BE2C (cell line): ENCODE measurements around the gene LRBA.

Source experiments
- DNase-seq: peaks from one replicate; pipeline ENCODE4 v3.0.0-alpha.2; 2020
- H3K27me3 ChIP-seq: fragments of 250-450 bp; sonication (Bioruptor Pico); 2 replicates; pipeline ENCODE4 v1.5.1; 2020; ENCODE audit warnings: mild to moderate bottlenecking
- H3K36me3 ChIP-seq: fragments of 250-450 bp; sonication (Bioruptor Pico); 2 replicates; pipeline ENCODE4 v1.5.1; 2020; ENCODE audit warnings: mild to moderate bottlenecking
- H3K4me1 ChIP-seq: fragments of 250-450 bp; sonication (Bioruptor Pico); 2 replicates; pipeline ENCODE4 v1.5.1; 2020
- H3K4me3 ChIP-seq: 2 replicates; pipeline ENCODE4 v1.5.1; 2011; ENCODE audit warnings: low read depth, low read length
- H3K9me3 ChIP-seq: fragments of 250-450 bp; sonication (Bioruptor Pico); 2 replicates; pipeline ENCODE4 v1.5.1; 2020
- CTCF ChIP-seq: IDR thresholded peaks from 2 replicates; pipeline ENCODE4 v1.5.1; 2012; ENCODE audit warnings: mild to moderate bottlenecking, low read depth, low read length

LRBA gene

GRCh38 chr4:150628073-150628472 is 387.0 kb downstream of the LRBA start:
- H3K36me3 ChIP-seq = no peaks in the 10 kb centered on the region
- H3K27me3 ChIP-seq = no peaks in the 10 kb centered on the region
- DNase-seq = no peak
- no peaks in the 10 kb centered on the region for H3K9me3 ChIP-seq
- H3K4me3 ChIP-seq = no peak overlapping the region
- TF ChIP-seq CTCF = no peak
- no peaks in the 10 kb centered on the region for H3K4me1 ChIP-seq

- Histone ChIP-seq H3K36me3 (no peaks in the 10 kb centered on the region), H3K9me3 (no peaks in the 10 kb centered on the region), H3K4me3 (no peak overlapping the region), H3K4me1 (no peaks in the 10 kb centered on the region), H3K27me3 (no peaks in the 10 kb centered on the region)
- no peak for TF ChIP-seq CTCF
- DNase-seq = no peak
These were observed 390.1 kb downstream of the LRBA start for GRCh38 chr4:150625033-150625432.

- Histone ChIP-seq H3K9me3 (no peaks in the 10 kb centered on the region), H3K4me3 (no peak overlapping the region), H3K36me3 (no peaks in the 10 kb centered on the region), H3K4me1 (no peaks in the 10 kb centered on the region), H3K27me3 (no peaks in the 10 kb centered on the region)
- DNase-seq = no peak
- no peak for TF ChIP-seq CTCF
These were observed 391.0 kb downstream of the LRBA start for GRCh38 chr4:150624055-150624454.

- no peaks in the 10 kb centered on the region for H3K27me3 ChIP-seq
- H3K9me3 ChIP-seq = no peaks in the 10 kb centered on the region
- H3K4me1 ChIP-seq = no peaks in the 10 kb centered on the region
- DNase-seq = no peak
- TF ChIP-seq CTCF = no peak
- H3K4me3 ChIP-seq = no peak overlapping the region
- H3K36me3 ChIP-seq = no peaks in the 10 kb centered on the region
These were observed 396.0 kb downstream of the LRBA start for GRCh38 chr4:150619042-150619441.

- no peak for TF ChIP-seq CTCF
- no peak overlapping the region for H3K4me3 ChIP-seq
- no peak for DNase-seq
- H3K9me3 ChIP-seq = no peaks in the 10 kb centered on the region
- no peaks in the 10 kb centered on the region; the same call in 1 of the 2 replicates for H3K4me1 ChIP-seq
- no peaks in the 10 kb centered on the region for H3K27me3 ChIP-seq
- H3K36me3 ChIP-seq = no peaks in the 10 kb centered on the region
These were observed 406.0 kb downstream of the LRBA start for GRCh38 chr4:150609131-150609530.

GRCh38 chr4:150600812-150601445 is 414.2 kb downstream of the LRBA start:
- no peak for DNase-seq
- Histone ChIP-seq H3K4me3 (0 out of 2 replicates have a peak overlapping the region, but pooled peaks have one; percentile 19), H3K4me1 (peaks cover 22% of the 10 kb centered on the region), H3K36me3 (no peaks in the 10 kb centered on the region), H3K27me3 (no peaks in the 10 kb centered on the region), H3K9me3 (no peaks in the 10 kb centered on the region)
- TF ChIP-seq CTCF = no peak
